SK-N-SH (cell line): ENCODE measurements around the gene CHAT. TPM values are rescaled to one million over a fixed set of nuclear protein-coding genes. Genes with fewer than 3 reads are reported as not detected.

ENCODE experiments used
- CTCF ChIA-PET: fragments of 300-600, 350-600 bp; formaldehyde crosslinking; extraction: SDS; loops from one replicate; lab custom pipeline; 2021; lab: Yijun Ruan, JAX
- POLR2A ChIA-PET: fragments of 350-600 bp; sonication (Branson Sonifier 250); formaldehyde crosslinking; extraction: SDS; loops from one replicate; lab custom pipeline; 2020; ENCODE audit warnings: antibody characterized with exemption, inconsistent platforms; lab: Yijun Ruan, JAX
- DNase-seq: peaks from one replicate; pipeline ENCODE4 v3.0.0; 2012
- H2AFZ ChIP-seq: fragments of 200-600 bp; sonication (generic); 2 replicates; pipeline ENCODE4 v1.8.1; 2016; ENCODE audit warnings: antibody characterized with exemption, mild to moderate bottlenecking, low read depth
- H3F3A ChIP-seq: fragments of 200-600 bp; sonication (generic); replicated peaks from 2 replicates; pipeline ENCODE3; 2016; ENCODE audit warnings: antibody characterized with exemption, mild to moderate bottlenecking; ENCODE audit not compliant: insufficient read depth
- H3K27ac ChIP-seq, 2 experiments: fragments of 200-500 bp in 1 of 2; fragments of 200-600 bp in 1 of 2; sonication (Bioruptor generic) in 1 of 2; sonication (generic), shearing (Covaris generic) in 1 of 2; 2 replicates each; pipeline versions ENCODE4 v1.5.1 to v1.6.1; 2014 to 2016; ENCODE audit warnings: low read depth in 2 of 2, inconsistent platforms in 1 of 2, low read length in 1 of 2, mild to moderate bottlenecking in 1 of 2, mixed read lengths in 1 of 2
- H3K27me3 ChIP-seq: fragments of 200-600 bp; sonication (generic), shearing (Covaris generic); 2 replicates; pipeline ENCODE4 v1.6.1; 2016; ENCODE audit warnings: mixed run types; ENCODE audit not compliant: insufficient read depth
- H3K36me3 ChIP-seq, 2 experiments: fragments of 200-500 bp in 1 of 2; fragments of 200-600 bp in 1 of 2; sonication (Bioruptor generic) in 1 of 2; sonication (generic) in 1 of 2; replicated peaks in 1 of 2; 2 replicates each; pipeline versions ENCODE3 to v1.5.1; 2014 to 2016; ENCODE audit warnings: low read length in 1 of 2, mild to moderate bottlenecking in 1 of 2; ENCODE audit not compliant: insufficient read depth in 2 of 2, control insufficient read depth in 1 of 2
- H3K4me1 ChIP-seq, 2 experiments: fragments of 200-500 bp in 1 of 2; fragments of 200-600 bp in 1 of 2; sonication (Bioruptor generic) in 1 of 2; sonication (generic), shearing (Covaris generic) in 1 of 2; 2 replicates each; pipeline versions ENCODE4 v1.5.1 to v1.6.1; 2014 to 2016; ENCODE audit warnings: low read depth in 1 of 2, low read length in 1 of 2, mixed run types in 1 of 2; ENCODE audit not compliant: insufficient read depth in 2 of 2, control insufficient read depth in 1 of 2
- H3K4me2 ChIP-seq: fragments of 200-600 bp; sonication (generic), shearing (Covaris generic); 2 replicates; pipeline ENCODE4 v1.6.1; 2017; ENCODE audit warnings: mixed run types
- H3K4me3 ChIP-seq, 2 experiments: fragments of 200-500 bp in 1 of 2; fragments of 200-600 bp in 1 of 2; sonication (Bioruptor generic) in 1 of 2; sonication (generic), shearing (Covaris generic) in 1 of 2; 2 replicates each; pipeline versions ENCODE4 v1.5.1 to v1.8.1; 2014 to 2016; ENCODE audit warnings: low read depth in 2 of 2, inconsistent platforms in 1 of 2, low read length in 1 of 2, mild to moderate bottlenecking in 1 of 2, mixed read lengths in 1 of 2, moderate library complexity in 1 of 2
- H3K79me2 ChIP-seq: fragments of 200-600 bp; sonication (generic); 2 replicates; pipeline ENCODE4 v1.8.1; 2017; ENCODE audit warnings: mild to moderate bottlenecking; ENCODE audit not compliant: insufficient read depth
- H3K9ac ChIP-seq: fragments of 200-600 bp; sonication (generic); 2 replicates; pipeline ENCODE4 v1.6.1; 2017; ENCODE audit warnings: mixed run types
- H3K9me2 ChIP-seq: fragments of 200-600 bp; sonication (generic); 2 replicates; pipeline ENCODE4 v1.6.1; 2017; ENCODE audit warnings: mixed run types
- H3K9me3 ChIP-seq: fragments of 200-600 bp; sonication (generic); 2 replicates; pipeline ENCODE4 v1.6.1; 2017; ENCODE audit warnings: mixed run types, mild to moderate bottlenecking, moderate library complexity
- H4K20me1 ChIP-seq: fragments of 200-600 bp; sonication (generic); 2 replicates; pipeline ENCODE4 v1.6.1; 2017; ENCODE audit warnings: mild to moderate bottlenecking, mixed run types; ENCODE audit not compliant: insufficient read depth
- CHD2 ChIP-seq: fragments of 150-350 bp; IDR thresholded peaks from 2 replicates; pipeline ENCODE4 v1.6.1; 2018; ENCODE audit warnings: low read length; ENCODE audit not compliant: partially characterized antibody
- EZH2phosphoT487 ChIP-seq: fragments of 200-600 bp; sonication (generic); IDR thresholded peaks from 2 replicates; pipeline ENCODE4 v1.6.1; 2017; ENCODE audit warnings: low read depth, mixed run types, mild to moderate bottlenecking, antibody characterized with exemption, moderate library complexity, borderline replicate concordance
- FOXJ3 ChIP-seq: sonication (generic); formaldehyde crosslinking; IDR thresholded peaks from 2 replicates; pipeline ENCODE4 v1.5.1; 2020; ENCODE audit warnings: mild to moderate bottlenecking, missing genetic modification reagents
- GATA2 ChIP-seq: sonication (generic); formaldehyde crosslinking; IDR thresholded peaks from 2 replicates; pipeline ENCODE4 v1.5.0; 2020; ENCODE audit warnings: mild to moderate bottlenecking, missing genetic modification reagents
- JUND ChIP-seq: IDR thresholded peaks from 2 replicates; pipeline ENCODE4 v1.4.0; 2012
- NFIC ChIP-seq: IDR thresholded peaks from 2 replicates; pipeline ENCODE4 v1.4.0; 2012; ENCODE audit warnings: borderline replicate concordance
- RAD21 ChIP-seq: IDR thresholded peaks from 2 replicates; pipeline ENCODE4 v1.6.1; 2012; ENCODE audit warnings: mild to moderate bottlenecking, low read length
- RCOR1 ChIP-seq: fragments of 150-350 bp; IDR thresholded peaks from 2 replicates; pipeline ENCODE4 v1.6.1; 2017; ENCODE audit warnings: antibody characterized with exemption, low read length
- REST ChIP-seq: IDR thresholded peaks from 2 replicates; pipeline ENCODE4 v1.6.1; 2012; ENCODE audit warnings: mild to moderate bottlenecking, low read depth, low read length, moderate library complexity
- RXRA ChIP-seq: IDR thresholded peaks from 2 replicates; pipeline ENCODE4 v1.4.0; 2012; ENCODE audit warnings: low read depth, mild to moderate bottlenecking, borderline replicate concordance
- SIN3A ChIP-seq: IDR thresholded peaks from 2 replicates; pipeline ENCODE4 v1.6.1; 2012; ENCODE audit warnings: low read depth, mild to moderate bottlenecking, low read length, moderate library complexity, borderline replicate concordance
- TCF12 ChIP-seq: IDR thresholded peaks from 2 replicates; pipeline ENCODE4 v1.4.0; 2012
- WGBS: methylation state at CpG from one replicate; pipeline ENCODE4 v1.1.6; 2017; ENCODE audit warnings: low lambda C conversion rate; 5-methylcytosine and 5-hydroxymethylcytosine counted together
- polyA plus RNA-seq, 3 experiments: library from polyadenylated mRNA; depleted of rRNA; stranded (reverse); fragments of >200 nt; gene quantifications; 2 replicates each; pipeline ENCODE4 v1.2.3, GENCODE V29; 2012
- TF ChIP-seq, protein P1 (sequence below): IDR thresholded peaks from 2 replicates; pipeline ENCODE4 v1.4.0; 2012; ENCODE audit warnings: low read depth

Gene CHAT
- polyA plus RNA-seq, 1 of the 3 experiments (the other 2 are of a cell fraction), result not detected

- Histone ChIP-seq H4K20me1 (no peaks in the 10 kb centered on the region), H3F3A (no peaks in the 10 kb centered on the region), H3K9me2 (no peaks in the 10 kb centered on the region), H3K79me2 (no peaks in the 10 kb centered on the region), H3K4me1 (peaks cover 0 to 53% of the 10 kb centered on the region in 2 experiments; a peak in 1 of 4 replicates), H2AFZ (no peak overlapping the region), H3K27me3 (no peaks in the 10 kb centered on the region; the same call in 1 of the 2 replicates), H3K4me3 (no peak overlapping the region), H3K4me2 (no peak overlapping the region), H3K27ac (peak overlapping the region in 1 of 2 experiments; percentile 22; a peak in 1 of 4 replicates), H3K36me3 (no peaks in the 10 kb centered on the region), H3K9me3 (no peaks in the 10 kb centered on the region), H3K9ac (no peak overlapping the region)
- POLR2A ChIA-PET, result no interaction called here
- TF ChIP-seq REST (peak; percentile 96), SIN3A (no peak)
- WGBS, result 82% methylated on average over 20 of the region's 22 CpGs
- no peak for DNase-seq
- CTCF ChIA-PET, result interaction anchor here (0.9 to 6.2 kb wide), 2 partner anchors 12 to 170 kb away, joined by 4 to 36 read pairs; no protein-coding TSS in a partner anchor
Observed at GRCh38 chr10:49606981-49607535, 6.8 kb upstream of the CHAT start.

- Histone ChIP-seq H3K79me2 (no peaks in the 10 kb centered on the region), H3K36me3 (no peaks in the 10 kb centered on the region), H2AFZ (no peak overlapping the region), H3K27ac (no peak overlapping the region; a peak in 1 of 4 replicates), H3K9ac (no peak overlapping the region), H3K4me1 (peaks cover 0 to 52% of the 10 kb centered on the region in 2 experiments; a peak in 1 of 4 replicates), H3K27me3 (no peaks in the 10 kb centered on the region; the same call in 1 of the 2 replicates), H3F3A (no peaks in the 10 kb centered on the region), H3K9me3 (no peaks in the 10 kb centered on the region), H3K9me2 (no peaks in the 10 kb centered on the region), H3K4me2 (no peak overlapping the region), H3K4me3 (peak overlapping the region in 1 of 2 experiments; percentile 54; a peak in 2 of 4 replicates), H4K20me1 (no peaks in the 10 kb centered on the region)
- ChIA-PET CTCF (interaction anchor here (1.1 to 6.2 kb wide), 3 partner anchors 11 to 25 kb away, joined by 3 to 36 read pairs (median 3); no protein-coding TSS in a partner anchor), POLR2A (interaction anchor here (2.2 kb wide), 1 partner anchor 13 kb away, joined by 7 read pairs; no protein-coding TSS in a partner anchor)
- TF ChIP-seq EZH2phosphoT487, result no peak
- no peak for TF ChIP-seq RAD21
- no peak for TF ChIP-seq CHD2
- TF ChIP-seq RXRA, result no peak
- no peak for TF ChIP-seq JUND
- TF ChIP-seq RCOR1, result no peak
- TF ChIP-seq FOXJ3 (CRISPR knock-in tag), result no peak
- TF ChIP-seq NFIC, result no peak
- no peak for TF ChIP-seq TCF12
- no peak for TF ChIP-seq GATA2
- TF ChIP-seq, protein P1, sequence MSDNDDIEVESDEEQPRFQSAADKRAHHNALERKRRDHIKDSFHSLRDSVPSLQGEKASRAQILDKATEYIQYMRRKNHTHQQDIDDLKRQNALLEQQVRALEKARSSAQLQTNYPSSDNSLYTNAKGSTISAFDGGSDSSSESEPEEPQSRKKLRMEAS, result no peak
- 79% methylated on average over 13 of the region's 14 CpGs for WGBS
- no peak for DNase-seq
Observed at GRCh38 chr10:49608166-49609005, 5.5 kb upstream of the CHAT start.
